PC-3 (cell line): ENCODE results near the gene TIPARP. TPM values are rescaled to one million over a fixed set of nuclear protein-coding genes. Genes with fewer than 3 reads are reported as not detected.
"Not testable (repeated sequence)": the region's sequence is repeated elsewhere in the genome, so short reads cannot be mapped to it uniquely, and the experiment has no call there.

Source experiments
- ATAC-seq: fragments of 200-7000 bp; cut with Tn5 transposase; 2 replicates; pipeline ENCODE4 v1.9.1; 2020; ENCODE audit warnings: mild to moderate bottlenecking, moderate library complexity
- BruUV-seq: library from RNA; stranded (reverse); fragments of 400-500 nt; replicated peaks from 2 replicates; lab custom pipeline; 2021; lab: Mats Ljungman, UMichigan
- CTCF ChIA-PET: fragments of 300-600 bp; sonication (Branson Sonifier 250); formaldehyde crosslinking; loops from one replicate; lab custom pipeline; 2022; ENCODE audit warnings: antibody characterized with exemption; lab: Charles Lee
- POLR2A ChIA-PET: fragments of 300-600 bp; sonication (Branson Sonifier 250); formaldehyde crosslinking; loops from one replicate; lab custom pipeline; 2022; ENCODE audit warnings: antibody characterized with exemption; ENCODE audit not compliant: unreplicated experiment; lab: Charles Lee
- DNase-seq: peaks from one replicate; pipeline ENCODE4 v3.0.0-alpha.2; 2015
- H2AFZ ChIP-seq: fragments of 300-600 bp; sonication (generic); 2 replicates; pipeline ENCODE4 v1.6.0; 2016; ENCODE audit warnings: antibody characterized with exemption, low read length
- H3F3A ChIP-seq: fragments of 300-600 bp; sonication (generic); one replicate; pipeline ENCODE4 v1.6.0; 2017; ENCODE audit warnings: antibody characterized with exemption, low read length, control low read depth, mild to moderate bottlenecking; ENCODE audit not compliant: unreplicated experiment
- H3K27ac ChIP-seq: fragments of 300-600 bp; sonication (generic); 2 replicates; pipeline ENCODE4 v1.5.1; 2016; ENCODE audit warnings: mild to moderate bottlenecking, low read length
- H3K27me3 ChIP-seq: fragments of 300-600 bp; sonication (generic); 2 replicates; pipeline ENCODE4 v1.6.1; 2016; ENCODE audit warnings: low read length, mixed read lengths
- H3K36me3 ChIP-seq: fragments of 300-600 bp; sonication (generic); 2 replicates; pipeline ENCODE4 v1.6.1; 2016; ENCODE audit warnings: low read depth, mixed run types, low read length, mixed read lengths
- H3K4me1 ChIP-seq: fragments of 300-600 bp; sonication (generic); 2 replicates; pipeline ENCODE4 v1.5.1; 2016; ENCODE audit warnings: low read length; ENCODE audit not compliant: insufficient read depth
- H3K4me2 ChIP-seq: fragments of 300-600 bp; sonication (generic); 2 replicates; pipeline ENCODE4 v1.6.0; 2016; ENCODE audit warnings: low read length
- H3K4me3 ChIP-seq: fragments of 300-600 bp; sonication (generic); 2 replicates; pipeline ENCODE4 v1.5.1; 2016; ENCODE audit warnings: mild to moderate bottlenecking, low read length, mixed read lengths
- H3K79me2 ChIP-seq: fragments of 300-600 bp; sonication (generic); 2 replicates; pipeline ENCODE4 v1.6.1; 2017; ENCODE audit warnings: low read length, mixed read lengths
- H3K9ac ChIP-seq: fragments of 300-600 bp; sonication (generic); 2 replicates; pipeline ENCODE4 v1.6.0; 2016; ENCODE audit warnings: mild to moderate bottlenecking, low read length
- H3K9me2 ChIP-seq: fragments of 300-600 bp; sonication (generic); replicated peaks from 2 replicates; pipeline ENCODE4 v1.6.1; 2016; ENCODE audit warnings: mixed run types, low read length, mixed read lengths
- H3K9me3 ChIP-seq: fragments of 300-600 bp; sonication (generic); 2 replicates; pipeline ENCODE4 v1.6.1; 2016; ENCODE audit warnings: low read length, mixed read lengths
- H4K20me1 ChIP-seq: fragments of 300-600 bp; sonication (generic); 2 replicates; pipeline ENCODE4 v1.6.1; 2016; ENCODE audit warnings: low read length, mixed read lengths
- CTCF ChIP-seq: fragments of 300-600 bp; sonication (generic); conservative IDR thresholded peaks from 2 replicates; pipeline ENCODE4 v1.5.1; 2017; ENCODE audit warnings: antibody characterized with exemption, low read depth, mild to moderate bottlenecking, low read length
- EZH2 ChIP-seq: fragments of 300-600 bp; sonication (generic); IDR thresholded peaks from one replicate; pipeline ENCODE4 v1.6.1; 2017; ENCODE audit warnings: antibody characterized with exemption, mild to moderate bottlenecking, low read length; ENCODE audit not compliant: unreplicated experiment
- EZH2phosphoT487 ChIP-seq: fragments of 300-600 bp; sonication (generic); IDR thresholded peaks from 2 replicates; pipeline ENCODE4 v1.6.1; 2018; ENCODE audit warnings: mild to moderate bottlenecking, antibody characterized with exemption, low read length, borderline replicate concordance
- intact Hi-C: fragments of 100-400 bp; cut with micrococcal nuclease; formaldehyde crosslinking; loops from 2 replicates; pipeline ENCODE4 v1.9.0; 2023
- total RNA-seq: library from RNA; depleted of rRNA; stranded (reverse); fragments of >200 nt; gene quantifications from 2 replicates; pipeline ENCODE4 v1.2.3, GENCODE V29; 2014

TIPARP gene
- total RNA-seq, 1 experiment from 2014 or later = 84.7 TPM

GRCh38 chr3:156735471-156735870, 61.1 kb downstream of the TIPARP start:
- intact Hi-C loops = no loop called here
- no peaks in the 10 kb centered on the region for H3K79me2 ChIP-seq
- H3K36me3 ChIP-seq = no peaks in the 10 kb centered on the region
- BruUV-seq = no TSS peak
- H3K27me3 ChIP-seq = no peaks in the 10 kb centered on the region
- H3F3A ChIP-seq = no peaks in the 10 kb centered on the region
- H3K4me3 ChIP-seq = no peak overlapping the region
- ATAC-seq (no peak), DNase-seq (no peak)
- H3K4me2 ChIP-seq = no peak overlapping the region
- no peaks in the 10 kb centered on the region for H3K9me2 ChIP-seq
- TF ChIP-seq EZH2 (no peak), EZH2phosphoT487 (no peak), CTCF (no peak)
- H3K9ac ChIP-seq = no peak overlapping the region
- no peaks in the 10 kb centered on the region for H3K9me3 ChIP-seq
- H3K4me1 ChIP-seq = no peaks in the 10 kb centered on the region
- no peak overlapping the region for H2AFZ ChIP-seq
- POLR2A ChIA-PET = no interaction called here
- H3K27ac ChIP-seq = no peak overlapping the region
- CTCF ChIA-PET = no interaction called here
- no peaks in the 10 kb centered on the region for H4K20me1 ChIP-seq

GRCh38 chr3:156737049-156737448, 62.7 kb downstream of the TIPARP start:
- H3K27me3 ChIP-seq, DNase-seq, H3K9me2 ChIP-seq, H3F3A ChIP-seq, BruUV-seq, H4K20me1 ChIP-seq, H3K79me2 ChIP-seq, H3K4me3 ChIP-seq, ATAC-seq, CTCF ChIA-PET, H2AFZ ChIP-seq, H3K4me1 ChIP-seq, H3K27ac ChIP-seq, H3K9ac ChIP-seq, H3K4me2 ChIP-seq, H3K36me3 ChIP-seq, intact Hi-C loops, H3K9me3 ChIP-seq, POLR2A ChIA-PET: not testable (repeated sequence)

- CTCF ChIA-PET = no interaction called here
- Histone ChIP-seq H3K36me3 (no peaks in the 10 kb centered on the region), H3K79me2 (no peaks in the 10 kb centered on the region), H3K9ac (no peak overlapping the region), H3K27me3 (no peaks in the 10 kb centered on the region), H3K4me1 (no peaks in the 10 kb centered on the region), H3K4me2 (no peak overlapping the region), H3K9me2 (no peaks in the 10 kb centered on the region), H2AFZ (no peak overlapping the region), H4K20me1 (no peaks in the 10 kb centered on the region), H3F3A (no peaks in the 10 kb centered on the region), H3K27ac (no peak overlapping the region), H3K9me3 (no peaks in the 10 kb centered on the region), H3K4me3 (no peak overlapping the region)
- no peak for ATAC-seq
- intact Hi-C loops = no loop called here
- BruUV-seq = no TSS peak
- DNase-seq = no peak
- TF ChIP-seq EZH2 (no peak), CTCF (no peak), EZH2phosphoT487 (no peak)
- POLR2A ChIA-PET = no interaction called here
These were observed 63.9 kb downstream of the TIPARP start for GRCh38 chr3:156738251-156738650.
